ENCODE results near the gene PET100.

GRCh38 chr19:7597689-7598088, 31.9 kb upstream of the PET100 start:
- TF ChIP-seq, protein P1, sequence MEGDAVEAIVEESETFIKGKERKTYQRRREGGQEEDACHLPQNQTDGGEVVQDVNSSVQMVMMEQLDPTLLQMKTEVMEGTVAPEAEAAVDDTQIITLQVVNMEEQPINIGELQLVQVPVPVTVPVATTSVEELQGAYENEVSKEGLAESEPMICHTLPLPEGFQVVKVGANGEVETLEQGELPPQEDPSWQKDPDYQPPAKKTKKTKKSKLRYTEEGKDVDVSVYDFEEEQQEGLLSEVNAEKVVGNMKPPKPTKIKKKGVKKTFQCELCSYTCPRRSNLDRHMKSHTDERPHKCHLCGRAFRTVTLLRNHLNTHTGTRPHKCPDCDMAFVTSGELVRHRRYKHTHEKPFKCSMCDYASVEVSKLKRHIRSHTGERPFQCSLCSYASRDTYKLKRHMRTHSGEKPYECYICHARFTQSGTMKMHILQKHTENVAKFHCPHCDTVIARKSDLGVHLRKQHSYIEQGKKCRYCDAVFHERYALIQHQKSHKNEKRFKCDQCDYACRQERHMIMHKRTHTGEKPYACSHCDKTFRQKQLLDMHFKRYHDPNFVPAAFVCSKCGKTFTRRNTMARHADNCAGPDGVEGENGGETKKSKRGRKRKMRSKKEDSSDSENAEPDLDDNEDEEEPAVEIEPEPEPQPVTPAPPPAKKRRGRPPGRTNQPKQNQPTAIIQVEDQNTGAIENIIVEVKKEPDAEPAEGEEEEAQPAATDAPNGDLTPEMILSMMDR (IDR thresholded peaks at IDR 0.05 in 4 of 5, conservative IDR thresholded peaks at IDR 0.05 in 1 of 5): no peak
- no peak for TF ChIP-seq POLR2A (IDR thresholded peaks at IDR 0.05)

All from gastrocnemius medialis (tissue), 4 donors.